Measurements from ENCODE around the gene COL4A6.

GRCh38 chrX:108114541-108114940 is 323.7 kb downstream of the COL4A6 start:
- TF ChIP-seq CTCF (IDR thresholded peaks at IDR 0.05; ENCODE audit: low read depth, low read length, missing input control) (no peak), RXRA (IDR thresholded peaks at IDR 0.05) (no peak), YY1 (IDR thresholded peaks at IDR 0.05) (no peak), REST (IDR thresholded peaks at IDR 0.05) (no peak), JUND (IDR thresholded peaks at IDR 0.05) (no peak), MAX (IDR thresholded peaks at IDR 0.05) (no peak), TAF1 (conservative IDR thresholded peaks at IDR 0.05) (no peak), NR2F2 (IDR thresholded peaks at IDR 0.05) (no peak)
- TF ChIP-seq, protein P1, sequence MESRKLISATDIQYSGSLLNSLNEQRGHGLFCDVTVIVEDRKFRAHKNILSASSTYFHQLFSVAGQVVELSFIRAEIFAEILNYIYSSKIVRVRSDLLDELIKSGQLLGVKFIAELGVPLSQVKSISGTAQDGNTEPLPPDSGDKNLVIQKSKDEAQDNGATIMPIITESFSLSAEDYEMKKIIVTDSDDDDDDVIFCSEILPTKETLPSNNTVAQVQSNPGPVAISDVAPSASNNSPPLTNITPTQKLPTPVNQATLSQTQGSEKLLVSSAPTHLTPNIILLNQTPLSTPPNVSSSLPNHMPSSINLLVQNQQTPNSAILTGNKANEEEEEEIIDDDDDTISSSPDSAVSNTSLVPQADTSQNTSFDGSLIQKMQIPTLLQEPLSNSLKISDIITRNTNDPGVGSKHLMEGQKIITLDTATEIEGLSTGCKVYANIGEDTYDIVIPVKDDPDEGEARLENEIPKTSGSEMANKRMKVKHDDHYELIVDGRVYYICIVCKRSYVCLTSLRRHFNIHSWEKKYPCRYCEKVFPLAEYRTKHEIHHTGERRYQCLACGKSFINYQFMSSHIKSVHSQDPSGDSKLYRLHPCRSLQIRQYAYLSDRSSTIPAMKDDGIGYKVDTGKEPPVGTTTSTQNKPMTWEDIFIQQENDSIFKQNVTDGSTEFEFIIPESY (IDR thresholded peaks at IDR 0.05), result no peak
